ENCODE results near the gene PMM2.
"Not testable (repeated sequence)": the region's sequence is repeated elsewhere in the genome, so short reads cannot be mapped to it uniquely, and the experiment has no call there.

The PMM2 gene

DNA sequence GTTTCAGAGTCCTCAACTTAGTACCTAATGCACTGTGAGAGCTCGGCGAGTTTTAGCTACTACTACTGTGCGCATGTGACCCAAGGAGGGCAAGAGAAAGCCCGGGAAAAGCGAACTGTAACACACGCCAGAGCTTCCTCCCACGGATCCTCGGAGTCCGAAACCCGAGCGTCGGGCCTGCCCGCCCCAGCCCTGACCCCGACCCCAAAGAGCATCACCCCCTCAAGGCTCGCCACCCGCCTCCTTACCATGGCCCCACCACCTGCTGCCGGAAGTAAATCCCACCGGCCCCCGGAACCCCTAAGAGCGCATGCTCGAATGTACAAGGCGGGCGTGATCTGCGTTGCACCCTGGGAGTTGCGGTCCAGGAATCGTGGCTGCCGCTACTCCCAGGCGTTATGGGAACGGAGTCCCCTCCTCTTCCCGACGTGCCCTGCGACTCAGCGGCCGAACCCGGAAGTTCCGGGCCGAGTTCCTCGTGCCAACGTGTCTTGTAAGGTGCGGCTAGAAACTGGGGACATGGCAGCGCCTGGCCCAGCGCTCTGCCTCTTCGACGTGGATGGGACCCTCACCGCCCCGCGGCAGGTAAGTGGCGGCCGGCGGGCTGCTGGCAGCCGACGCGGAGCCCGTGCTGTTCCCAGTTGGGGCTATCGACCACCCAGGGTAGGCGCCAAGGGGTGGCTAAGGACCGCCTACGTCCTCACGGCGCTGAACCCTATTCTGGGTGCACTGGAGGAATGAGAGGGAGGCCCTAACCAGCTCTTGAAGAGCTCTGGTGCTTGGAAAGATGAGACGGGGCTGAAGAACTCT lies at the start of gene PMM2, which contains the start of gene TMEM186:
Gene PMM2, plus strand, starts transcription at position 476 of the 810 bp plus-strand sequence. Its CDS starts 44 bp downstream, at position 520.
Gene TMEM186, minus strand, starts transcription at position 276 of the 810 bp plus-strand sequence. Its CDS starts 25 bp downstream, at position 251.
- peak; percentile 85 for DNase-seq (ENCODE audit: low read depth)

DNA sequence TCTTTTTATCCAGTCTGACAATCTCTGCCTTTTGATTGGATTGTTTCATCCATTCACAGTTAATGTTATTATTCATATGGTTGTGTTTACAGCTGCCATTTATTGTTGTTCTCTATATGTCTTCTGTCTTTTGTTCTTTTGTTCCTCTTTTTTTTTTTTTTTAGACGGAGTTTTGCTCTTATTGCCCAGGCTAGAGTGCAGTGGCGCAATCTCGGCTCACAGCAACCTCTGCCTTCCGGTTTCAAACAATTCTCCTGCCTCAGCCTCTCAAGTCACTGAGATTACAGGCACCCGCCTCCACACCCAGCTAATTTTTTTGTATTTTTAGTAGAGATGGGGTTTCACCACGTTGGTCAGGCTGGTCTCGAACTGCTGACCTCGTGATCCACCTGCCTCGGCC lies 48.7 kb upstream of the PMM2 start:
- DNase-seq (ENCODE audit: low read depth): not testable (repeated sequence)

DNA sequence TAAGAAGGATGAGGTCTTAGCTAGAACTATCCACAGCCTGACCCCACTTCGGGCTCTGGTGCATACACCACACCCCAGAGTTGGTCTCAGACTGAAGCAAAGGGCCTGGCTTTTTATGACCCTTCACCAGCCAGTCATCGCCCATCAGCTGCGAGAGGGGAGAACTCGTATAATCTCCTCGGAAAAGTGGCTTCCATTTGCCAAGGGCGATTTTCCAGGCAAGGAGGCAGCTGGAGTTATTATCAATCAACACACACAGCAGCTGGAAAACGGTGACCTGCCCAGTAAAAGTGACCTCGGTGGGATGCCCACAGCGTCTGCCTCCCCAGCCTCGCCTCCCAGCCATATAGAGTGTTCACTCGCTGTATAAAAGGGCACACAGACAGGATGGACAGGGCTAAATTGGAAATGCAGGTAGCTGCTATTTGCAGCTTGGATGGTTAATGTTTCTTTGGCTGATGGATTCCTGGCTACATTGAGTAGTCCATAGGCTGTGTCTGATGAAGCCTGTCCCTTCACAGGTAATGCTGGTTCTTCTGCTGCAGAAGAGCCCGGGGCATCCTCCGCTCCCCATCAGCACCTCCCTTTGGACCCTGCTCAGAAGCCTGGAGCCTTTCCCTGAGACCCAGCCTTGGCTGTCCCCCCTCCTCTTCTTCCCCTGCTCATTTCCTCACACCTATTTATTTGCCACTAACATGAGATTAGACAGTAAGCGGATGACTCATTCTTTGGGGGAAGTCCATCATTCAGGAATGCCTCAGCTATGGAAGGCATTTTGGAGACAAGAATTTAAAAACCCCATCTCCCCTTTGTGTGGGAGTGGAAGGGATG lies 45.9 kb upstream of the PMM2 start:
- no peak for DNase-seq (ENCODE audit: low read depth)

DNA sequence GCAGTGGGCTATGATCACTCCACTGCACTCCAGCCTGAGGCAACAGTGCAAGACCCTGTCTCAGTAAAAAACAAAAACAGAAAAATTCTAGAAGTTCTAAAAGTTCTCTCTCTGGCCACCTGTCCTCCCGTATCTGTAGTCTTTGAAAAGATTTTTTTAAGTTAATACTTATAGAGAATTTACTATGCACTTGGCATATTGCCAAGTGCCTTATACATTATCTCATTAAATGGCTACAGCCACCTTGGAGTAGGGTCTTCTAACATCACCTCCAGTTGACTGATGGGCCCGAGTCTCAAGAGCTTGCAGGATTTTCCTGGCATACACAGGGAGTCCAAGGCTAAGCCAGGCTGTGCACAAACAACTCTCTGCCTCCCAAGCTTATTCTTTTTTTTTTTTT lies 44.9 kb upstream of the PMM2 start:
- DNase-seq (ENCODE audit: low read depth): no peak

DNA sequence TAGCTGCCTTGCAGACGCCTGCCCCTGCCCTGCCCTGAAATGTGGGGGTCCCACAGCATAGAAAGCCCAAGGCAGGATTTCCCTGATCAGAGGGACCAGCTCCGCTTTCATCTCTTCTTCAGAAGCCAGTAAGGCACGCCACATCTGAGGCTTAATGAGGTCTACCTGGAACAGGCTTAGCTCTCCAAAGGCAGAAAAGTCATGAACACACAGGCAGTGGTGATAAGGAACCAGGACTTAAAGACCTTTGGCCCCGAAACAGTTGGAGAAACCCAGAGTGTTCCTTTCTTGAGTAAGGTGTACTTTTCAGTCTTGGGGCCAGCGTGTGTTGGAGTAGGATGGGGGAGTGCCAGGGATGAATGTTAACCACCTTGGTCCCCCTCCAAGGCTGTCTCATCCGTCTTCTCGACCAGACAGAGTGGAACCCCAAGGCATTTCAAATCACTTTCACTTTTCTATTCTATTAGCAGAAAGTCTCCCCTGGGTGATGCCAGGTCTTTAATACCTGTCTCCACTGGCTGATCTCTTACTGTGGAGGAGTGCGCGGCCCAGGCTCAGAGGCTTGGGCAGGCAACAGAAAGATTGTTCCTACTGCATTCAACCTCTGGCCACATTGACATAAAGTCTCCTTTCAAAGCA lies 44.1 kb upstream of the PMM2 start:
- no peak for DNase-seq (ENCODE audit: low read depth)

DNA sequence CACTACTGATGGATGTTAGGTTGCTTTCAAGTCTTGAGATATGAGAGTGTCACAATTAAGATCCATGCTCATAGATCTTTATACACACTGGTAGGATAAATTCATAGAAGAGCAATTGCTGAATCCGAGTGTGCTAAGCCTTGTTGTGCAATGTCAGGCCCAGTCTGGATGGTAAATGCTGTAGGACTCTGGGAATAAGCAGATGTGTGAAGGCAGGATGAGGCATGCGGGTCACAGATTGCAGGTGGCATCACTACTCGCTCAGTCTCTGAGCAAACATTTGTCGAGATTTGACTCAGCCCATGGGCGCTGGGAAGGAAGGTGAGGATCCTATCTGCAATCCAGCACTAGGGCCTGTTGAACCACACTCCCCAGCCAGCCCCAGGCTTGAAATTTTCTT lies 40.9 kb upstream of the PMM2 start:
- DNase-seq (ENCODE audit: low read depth): no peak

DNA sequence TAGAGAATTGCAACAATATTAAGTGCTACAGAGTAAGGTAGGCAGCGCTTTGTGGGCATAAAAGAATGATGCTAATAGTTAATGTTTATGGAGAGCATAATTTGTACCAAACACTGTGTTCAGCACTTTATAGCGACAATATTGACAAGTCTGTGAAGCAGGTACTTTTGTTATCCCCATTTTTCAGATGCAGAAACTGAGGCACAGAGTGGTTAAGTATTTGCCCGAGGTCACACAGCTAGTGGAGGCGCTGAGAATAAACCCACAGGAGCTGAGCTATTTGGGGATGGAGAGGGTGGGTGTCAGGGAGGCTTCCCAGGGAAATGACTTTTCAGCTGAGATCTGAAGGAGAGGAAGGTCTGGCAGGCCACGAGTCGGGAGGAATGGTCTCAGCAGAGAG lies 39.6 kb upstream of the PMM2 start:
- no peak for DNase-seq (ENCODE audit: low read depth)

DNA sequence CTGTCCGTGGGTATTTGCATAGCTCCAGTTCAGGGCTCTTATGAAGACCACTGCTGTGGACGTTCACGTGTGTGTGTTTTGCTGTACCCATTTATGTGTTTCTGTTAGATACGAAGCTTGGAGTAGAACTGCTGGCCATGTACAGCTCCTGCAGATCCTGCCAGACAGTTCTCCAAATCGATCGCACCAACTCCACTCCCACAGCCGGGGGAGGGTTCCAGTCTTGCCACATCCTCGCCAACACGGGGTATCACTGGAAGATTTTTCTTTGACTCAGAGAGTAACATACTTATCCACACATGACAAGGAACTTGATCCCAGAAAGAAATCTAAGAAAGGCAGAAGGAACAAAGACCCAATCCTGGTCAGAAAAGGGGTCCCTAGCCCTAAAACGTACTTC lies 37.6 kb upstream of the PMM2 start:
- no peak for DNase-seq (ENCODE audit: low read depth)

DNA sequence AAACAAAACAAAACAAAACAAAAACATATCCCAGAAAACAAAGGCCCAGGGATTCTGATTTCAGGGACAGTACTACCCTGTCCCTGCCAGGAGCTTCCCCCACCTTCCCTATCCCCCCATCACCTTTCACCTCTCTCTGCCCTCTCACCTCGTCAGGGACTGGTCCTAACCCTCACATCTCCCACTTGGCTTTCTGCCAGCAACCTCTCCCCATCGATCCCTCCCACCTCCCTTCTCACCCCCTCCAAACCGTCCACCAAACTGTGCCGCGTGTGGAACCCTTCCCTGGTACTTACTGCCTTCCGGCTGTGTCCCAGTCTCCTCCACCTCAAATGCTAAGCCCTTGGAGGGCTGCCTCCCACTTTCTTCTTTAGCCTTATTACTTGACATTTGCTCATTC lies 36.6 kb upstream of the PMM2 start:
- DNase-seq (ENCODE audit: low read depth): no peak

DNA sequence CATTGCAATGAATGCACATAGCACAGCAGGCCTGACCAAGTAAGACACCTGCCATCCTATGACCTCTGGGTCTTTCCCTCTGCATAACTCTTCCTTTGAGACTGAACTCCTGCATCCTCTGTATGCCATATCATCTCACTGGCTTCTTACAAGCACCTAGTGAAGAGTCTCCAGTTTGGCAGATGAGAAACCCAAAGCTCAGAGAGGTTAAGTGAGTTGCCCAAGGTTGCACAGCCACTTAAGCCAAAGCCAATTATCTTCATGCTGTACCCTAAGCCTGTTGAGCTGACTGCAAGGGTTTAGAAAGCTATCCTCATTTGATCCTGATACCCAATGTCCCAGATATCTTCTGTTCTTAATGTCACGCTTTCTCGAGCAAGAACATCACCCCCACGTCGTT lies 35.4 kb upstream of the PMM2 start:
- no peak for DNase-seq (ENCODE audit: low read depth)

DNA sequence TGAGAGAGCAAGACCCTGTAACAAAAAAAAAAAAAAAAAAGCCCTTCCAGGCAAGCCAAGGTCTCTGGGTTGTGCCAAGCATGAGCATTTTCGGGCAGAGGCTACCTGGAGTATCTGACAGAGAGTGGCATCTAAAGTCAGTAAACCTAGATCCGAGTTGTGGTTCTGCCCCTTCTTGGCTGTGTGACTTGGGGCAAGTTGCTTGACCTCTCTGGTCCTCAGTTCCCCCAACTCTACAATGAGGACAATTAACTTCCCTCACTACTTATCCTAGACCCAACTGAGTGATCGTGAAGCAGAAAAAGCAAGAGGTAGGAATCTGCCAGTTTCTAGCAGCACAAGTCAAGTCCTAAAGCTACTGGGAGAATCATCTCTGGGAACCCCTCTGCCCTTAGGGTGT lies 34.6 kb upstream of the PMM2 start:
- DNase-seq (ENCODE audit: low read depth): no peak

DNA sequence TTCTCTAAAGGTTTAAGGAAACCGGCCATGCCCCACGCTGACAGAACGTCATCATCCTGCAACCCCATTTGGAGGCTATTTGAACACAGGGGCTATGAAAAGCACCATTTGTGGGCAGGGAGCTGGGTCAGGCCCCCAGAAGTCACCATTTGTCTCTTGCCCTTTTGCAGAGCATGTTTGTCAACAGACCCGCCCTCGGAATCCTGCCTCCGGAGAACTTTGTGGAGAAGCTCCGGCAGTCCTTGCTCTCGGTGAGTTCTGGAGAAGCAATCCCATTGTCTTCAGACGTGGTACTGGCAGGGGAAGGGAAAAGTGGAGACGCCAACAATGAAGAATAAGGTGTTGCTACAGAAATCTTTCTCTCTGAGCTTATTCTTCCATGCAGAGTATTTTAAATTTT lies 33.7 kb upstream of the PMM2 start:
- DNase-seq (ENCODE audit: low read depth): no peak

DNA sequence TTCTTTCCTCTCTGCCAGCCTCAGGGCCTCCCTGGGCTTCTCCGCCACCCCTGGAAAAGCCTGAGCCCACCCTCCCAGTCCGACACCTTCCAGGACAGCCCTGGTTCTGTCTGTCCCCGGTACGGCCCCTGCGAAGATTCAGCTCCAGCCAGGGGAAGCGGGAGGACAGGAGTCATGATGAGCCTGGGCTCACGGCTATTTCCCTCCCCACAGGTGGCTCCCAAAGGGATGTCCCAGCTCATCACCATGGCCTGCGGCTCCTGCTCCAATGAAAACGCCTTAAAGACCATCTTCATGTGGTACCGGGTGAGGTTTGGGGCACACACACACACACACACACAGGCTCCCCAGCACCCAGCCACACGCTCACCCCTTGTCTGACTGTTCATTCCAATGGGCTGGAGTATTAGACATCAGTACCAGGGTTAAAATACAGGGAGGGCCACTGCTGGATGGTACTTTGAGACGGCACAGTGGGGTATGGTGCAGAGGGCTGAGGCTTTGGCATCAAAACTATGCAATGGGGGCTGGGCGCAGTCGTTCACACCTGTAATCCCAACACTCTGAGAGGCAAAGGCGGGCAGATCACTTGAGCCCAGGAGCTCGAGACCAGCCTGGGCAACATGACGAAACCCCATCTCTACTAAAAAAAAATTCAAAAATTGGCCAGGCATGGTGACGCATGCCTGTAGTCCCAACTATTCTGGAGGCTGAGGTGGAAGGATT lies 33.0 kb upstream of the PMM2 start:
- DNase-seq (ENCODE audit: low read depth): no peak

DNA sequence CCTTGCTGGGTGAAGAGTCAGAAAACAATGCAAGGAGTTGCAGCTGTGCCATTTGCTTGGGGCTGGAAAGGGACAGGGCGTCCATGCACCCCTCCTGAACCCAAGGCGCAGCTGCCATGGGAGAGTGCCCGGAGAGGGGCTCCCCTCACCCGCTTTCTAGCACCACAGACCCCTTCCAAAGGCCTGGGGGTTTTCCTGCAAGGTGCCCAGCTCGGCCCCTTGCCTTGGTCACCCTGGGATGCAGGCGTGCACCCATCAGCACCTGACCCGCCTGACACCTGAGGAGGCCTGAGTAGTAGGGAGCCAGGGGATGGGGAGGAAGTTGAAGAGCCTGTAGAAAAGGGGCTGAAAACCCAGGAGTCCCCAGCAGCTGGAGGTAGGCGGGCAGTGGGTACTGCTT lies 30.5 kb upstream of the PMM2 start:
- DNase-seq (ENCODE audit: low read depth): no peak

DNA sequence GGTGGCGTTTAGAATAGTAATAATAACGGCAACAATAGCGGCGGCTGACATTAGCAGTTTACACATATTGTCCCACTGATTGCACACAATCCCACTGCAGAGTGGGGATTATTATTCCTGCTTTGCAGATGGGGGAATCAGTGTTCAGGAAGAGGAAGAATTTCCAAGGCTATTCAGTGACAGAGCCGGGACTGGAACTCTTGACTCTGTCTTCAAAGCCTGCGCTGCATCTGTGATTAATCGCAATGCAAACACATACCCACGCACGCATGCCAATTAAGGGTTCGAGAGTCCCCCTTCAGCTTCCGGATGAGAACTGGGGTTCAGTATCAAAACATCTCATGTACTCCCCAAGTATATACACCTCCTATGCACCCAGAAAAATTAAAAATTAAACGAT lies 29.4 kb upstream of the PMM2 start:
- DNase-seq (ENCODE audit: low read depth): no peak

DNA sequence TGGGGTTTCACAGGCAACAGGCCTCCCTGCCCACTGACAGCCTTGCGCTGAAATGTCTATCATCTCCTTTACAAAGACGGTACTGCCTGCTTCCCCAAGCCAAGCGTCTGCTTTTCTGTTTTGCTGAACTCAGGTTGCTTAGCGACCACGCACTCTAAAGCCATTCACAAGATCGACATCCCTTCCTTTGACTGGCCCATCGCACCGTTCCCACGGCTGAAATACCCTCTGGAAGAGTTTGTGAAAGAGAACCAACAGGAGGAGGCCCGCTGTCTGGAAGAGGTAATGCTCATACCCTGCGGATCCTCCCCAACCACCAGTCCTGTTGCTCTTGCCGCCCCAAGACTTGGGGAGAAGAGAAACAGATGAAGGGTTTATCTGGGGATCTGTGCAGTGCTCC lies 28.9 kb upstream of the PMM2 start:
- DNase-seq (ENCODE audit: low read depth): no peak

DNA sequence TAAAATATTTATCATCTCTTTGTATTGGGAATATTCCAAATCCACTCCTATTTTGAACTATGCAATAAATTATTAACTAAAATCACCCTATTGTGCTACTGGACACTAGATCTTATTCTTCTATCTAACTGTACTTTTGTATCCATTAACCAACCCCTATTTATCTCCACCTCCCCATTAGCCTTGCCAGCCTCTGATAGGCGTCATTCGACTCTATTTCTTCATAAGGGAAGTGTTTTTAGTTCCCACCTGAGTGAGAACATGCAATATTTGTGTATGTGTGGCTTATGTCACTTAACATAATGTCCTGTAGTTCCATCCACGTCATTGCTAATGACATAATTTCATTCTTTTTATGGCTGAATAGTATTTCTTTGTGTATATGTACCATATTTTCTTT lies 24.1 kb upstream of the PMM2 start:
- no peak for DNase-seq (ENCODE audit: low read depth)

DNA sequence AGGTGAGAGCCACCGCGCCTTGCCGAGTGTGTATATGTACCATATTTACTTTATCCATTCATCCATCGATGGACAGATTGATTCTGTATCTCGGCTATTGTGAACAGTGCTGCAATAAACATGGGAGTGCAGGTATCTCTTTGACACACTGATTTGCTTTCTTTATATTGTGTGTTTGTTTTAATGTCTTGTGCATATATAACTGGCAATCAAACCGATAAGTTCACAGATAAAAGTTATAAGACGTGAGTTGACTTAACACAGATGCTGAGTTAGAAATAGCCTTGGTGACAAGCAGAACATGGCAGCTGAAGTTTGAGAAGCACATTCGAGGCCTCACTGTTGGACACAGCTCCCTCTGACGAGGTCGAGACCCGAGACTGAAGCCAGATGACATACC lies 23.4 kb upstream of the PMM2 start:
- no peak for DNase-seq (ENCODE audit: low read depth)

DNA sequence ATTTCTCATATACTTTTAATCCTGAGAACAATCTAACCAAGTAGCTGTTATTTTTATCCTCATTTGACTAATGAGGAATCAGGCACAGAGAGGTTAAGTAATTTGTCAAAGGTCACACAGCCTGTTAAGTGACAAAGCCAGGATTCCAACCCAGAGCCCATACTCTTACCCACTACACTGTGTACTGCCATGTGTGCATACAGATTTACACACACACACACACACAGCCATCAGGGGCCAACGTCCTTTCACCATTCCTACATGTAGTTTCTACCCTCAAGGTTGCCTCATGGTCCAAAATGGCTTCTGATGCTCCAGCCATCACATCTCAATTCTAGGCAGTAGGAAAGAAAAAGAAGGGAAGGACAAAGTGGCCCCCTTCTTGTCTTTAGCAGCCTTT lies 22.3 kb upstream of the PMM2 start:
- no peak for DNase-seq (ENCODE audit: low read depth)

DNA sequence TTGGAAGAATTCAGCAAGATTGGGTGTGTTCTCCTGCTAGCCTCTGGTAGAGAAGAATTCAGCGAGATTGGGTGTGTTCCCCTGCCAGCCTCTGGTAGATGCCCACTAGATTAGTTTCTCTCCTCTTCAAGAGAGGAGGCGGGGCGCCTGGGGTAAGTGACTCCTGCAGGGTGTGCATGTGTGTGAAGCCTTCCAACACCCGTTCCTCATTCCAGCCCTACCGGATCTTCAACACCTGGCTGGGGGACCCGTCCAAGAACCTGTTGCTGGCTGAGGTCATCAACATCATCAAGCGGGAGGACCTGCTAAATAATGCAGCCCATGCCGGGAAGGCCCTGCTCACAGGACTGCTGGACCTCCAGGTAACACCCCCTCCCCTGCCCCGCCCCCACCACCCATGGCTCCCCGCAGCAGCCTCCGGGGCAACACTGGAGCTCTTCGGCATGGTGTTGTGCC lies 21.5 kb upstream of the PMM2 start:
- DNase-seq (ENCODE audit: low read depth): no peak

DNA sequence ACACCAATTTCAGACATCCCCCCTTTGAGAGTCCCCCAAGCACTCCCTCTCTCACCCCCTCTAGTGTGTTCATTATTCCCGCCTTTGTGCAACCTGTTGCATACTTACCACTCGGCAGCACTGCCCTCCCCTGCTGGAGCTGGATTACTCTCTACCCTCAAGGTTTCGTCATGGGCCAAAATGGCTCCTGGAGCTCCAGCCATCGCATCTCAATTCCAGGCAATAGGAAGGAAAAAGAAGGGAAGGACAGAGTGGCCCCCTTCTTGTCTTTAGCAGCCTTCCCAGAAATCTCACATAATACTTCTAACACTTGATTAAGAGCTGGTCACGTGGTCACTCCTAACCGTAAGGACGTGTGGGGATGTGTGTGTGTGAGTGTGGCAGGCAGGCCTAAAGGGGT lies 20.4 kb upstream of the PMM2 start:
- DNase-seq (ENCODE audit: low read depth): no peak

DNA sequence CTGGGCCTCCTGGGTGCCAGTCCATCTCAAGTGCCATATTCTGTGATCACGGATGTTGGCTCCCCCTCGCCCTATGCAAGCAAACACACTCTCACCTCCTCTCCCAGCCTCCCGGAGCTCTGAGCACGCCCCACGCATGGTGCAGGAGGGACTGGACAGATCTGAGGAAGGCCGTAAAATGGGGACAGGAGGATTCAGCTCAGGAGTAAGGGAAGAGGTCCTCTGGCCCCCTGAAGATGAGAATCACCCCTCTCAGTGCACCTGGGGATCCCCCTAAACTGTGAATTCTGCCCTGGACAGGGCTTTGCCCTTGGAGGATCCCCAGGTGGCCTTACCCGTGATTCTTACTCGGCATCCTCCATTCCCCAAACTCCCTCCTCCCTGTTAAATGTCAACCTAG lies 15.8 kb upstream of the PMM2 start:
- DNase-seq (ENCODE audit: low read depth): no peak

Measured in stimulated activated CD8-positive, alpha-beta memory T cell treated with anti-CD3 and anti-CD28 coated beads, Interleukin-7, amount 100 ng/mL, for 24 hours (primary cell).